Psoas muscle (tissue), 8 donors: Measurements from ENCODE around the gene GNA15. TPM values are rescaled to one million over a fixed set of nuclear protein-coding genes. Genes with fewer than 3 reads are reported as not detected.

Experiments
- ATAC-seq, 4 donors: fragments of 200-7000 bp; cut with Tn5 transposase; one replicate each; pipeline ENCODE4 v1.9.1; 2020; ENCODE audit warnings: moderate library complexity in 3 of 4, mild to moderate bottlenecking in 2 of 4
- DNase-seq, 2 donors: peaks; one replicate each; pipeline ENCODE4 v3.0.0-alpha.2; 2020
- H3K27ac ChIP-seq: fragments of 200-600 bp; one replicate; pipeline ENCODE4 v1.8.0; 2022
- H3K27me3 ChIP-seq, 3 donors: fragments of 200-600 bp in 1 of 3; one replicate each; pipeline versions ENCODE4 v1.6.1 to v1.8.0; 2013 to 2022; ENCODE audit warnings: low read length in 2 of 3, mild to moderate bottlenecking in 2 of 3, moderate library complexity in 1 of 3; ENCODE audit not compliant: insufficient read depth in 3 of 3
- H3K36me3 ChIP-seq, 2 donors: fragments of 200-600 bp in 1 of 2; one replicate each; pipeline versions ENCODE4 v1.6.1 to v1.8.0; 2013 to 2022; ENCODE audit warnings: low read depth in 1 of 2, mild to moderate bottlenecking in 1 of 2, moderate library complexity in 1 of 2; ENCODE audit not compliant: insufficient read depth in 1 of 2
- H3K4me1 ChIP-seq: fragments of 200-600 bp; one replicate; pipeline ENCODE4 v1.8.0; 2022
- H3K4me3 ChIP-seq: fragments of 200-600 bp; one replicate; pipeline ENCODE4 v1.8.0; 2022; ENCODE audit warnings: mild to moderate bottlenecking
- H3K9me3 ChIP-seq: fragments of 200-600 bp; one replicate; pipeline ENCODE4 v1.8.0; 2022
- WGBS, 3 donors: extraction: QIAGEN DNeasy Blood & Tissue Kit; methylation state at CpG; one replicate each; pipeline versions ENCODE4 v1.1.6 to v1.1.7; 2013; 5-methylcytosine and 5-hydroxymethylcytosine counted together
- intact Hi-C, 2 donors: fragments of 100-400 bp; cut with DNase I; formaldehyde crosslinking; loops; one replicate each; pipeline versions ENCODE4 v1.11.0 to v1.14.2; 2022
- polyA plus RNA-seq, 3 donors: library from polyadenylated mRNA; stranded (reverse); fragments of 200-250 nt; gene quantifications; one replicate each; pipeline ENCODE4 v1.2.3, GENCODE V29; 2013
- total RNA-seq, 4 donors: library from RNA; stranded (reverse); fragmentation: NEBNext Ultra II Directional in 2 of 4; extraction: Animal tissue kit (Norgen Biotek cat#: 25700) in 2 of 4; gene quantifications; one replicate each; pipeline versions ENCODE4 v1.2.1 to v1.2.4, GENCODE V29; 2021 to 2023
- TF ChIP-seq, protein P1 (sequence below): fragments of 200-600 bp; IDR thresholded peaks from one replicate; pipeline ENCODE4 v1.8.0; 2022; ENCODE audit warnings: antibody characterized with exemption
- donor health status: healthy with polysubstance abuse.
- donor health status: DM: no; HTN: no; CAD: no; lungs with moderate emphysema.
- donor health status: Bipolar disorder and iron deficiency.
- donor health status: healthy.
- donor health status: DM: yes; HTN: yes; CAD: no.
- donor health status: DM: no; HTN: no; CAD: no.
- donor health status: DM: no; HTN: no; CAD: no.
- donor health status: DM: yes; HTN: yes; CAD: no.

Gene GNA15
- total and polyA plus RNA-seq, 7 donors, result 0.18 to 1.9 (median 0.91) TPM

- DNase-seq (peak in 1 of 2 donors; percentile 49), ATAC-seq (no peak)
- Histone ChIP-seq H3K4me1 (no peaks in the 10 kb centered on the region), H3K9me3 (no peaks in the 10 kb centered on the region), H3K4me3 (no peak overlapping the region), H3K27me3 (no peaks in the 10 kb centered on the region), H3K27ac (no peak overlapping the region), H3K36me3 (peaks cover 0 to 52% of the 10 kb centered on the region in 2 donors)
- intact Hi-C loops, result loop anchor here in 1 of 2 donors (10.0 kb wide), 1 partner anchor 45 kb away; no protein-coding TSS in a partner anchor
- TF ChIP-seq, protein P1, sequence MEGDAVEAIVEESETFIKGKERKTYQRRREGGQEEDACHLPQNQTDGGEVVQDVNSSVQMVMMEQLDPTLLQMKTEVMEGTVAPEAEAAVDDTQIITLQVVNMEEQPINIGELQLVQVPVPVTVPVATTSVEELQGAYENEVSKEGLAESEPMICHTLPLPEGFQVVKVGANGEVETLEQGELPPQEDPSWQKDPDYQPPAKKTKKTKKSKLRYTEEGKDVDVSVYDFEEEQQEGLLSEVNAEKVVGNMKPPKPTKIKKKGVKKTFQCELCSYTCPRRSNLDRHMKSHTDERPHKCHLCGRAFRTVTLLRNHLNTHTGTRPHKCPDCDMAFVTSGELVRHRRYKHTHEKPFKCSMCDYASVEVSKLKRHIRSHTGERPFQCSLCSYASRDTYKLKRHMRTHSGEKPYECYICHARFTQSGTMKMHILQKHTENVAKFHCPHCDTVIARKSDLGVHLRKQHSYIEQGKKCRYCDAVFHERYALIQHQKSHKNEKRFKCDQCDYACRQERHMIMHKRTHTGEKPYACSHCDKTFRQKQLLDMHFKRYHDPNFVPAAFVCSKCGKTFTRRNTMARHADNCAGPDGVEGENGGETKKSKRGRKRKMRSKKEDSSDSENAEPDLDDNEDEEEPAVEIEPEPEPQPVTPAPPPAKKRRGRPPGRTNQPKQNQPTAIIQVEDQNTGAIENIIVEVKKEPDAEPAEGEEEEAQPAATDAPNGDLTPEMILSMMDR, result no peak
- WGBS, 3 donors, result 71 to 80% (median 76%) methylated on average over 22 to 26 of the region's 26 CpGs
Observed at GRCh38 chr19:3119693-3120380, 16.0 kb upstream of the GNA15 start.

DNA sequence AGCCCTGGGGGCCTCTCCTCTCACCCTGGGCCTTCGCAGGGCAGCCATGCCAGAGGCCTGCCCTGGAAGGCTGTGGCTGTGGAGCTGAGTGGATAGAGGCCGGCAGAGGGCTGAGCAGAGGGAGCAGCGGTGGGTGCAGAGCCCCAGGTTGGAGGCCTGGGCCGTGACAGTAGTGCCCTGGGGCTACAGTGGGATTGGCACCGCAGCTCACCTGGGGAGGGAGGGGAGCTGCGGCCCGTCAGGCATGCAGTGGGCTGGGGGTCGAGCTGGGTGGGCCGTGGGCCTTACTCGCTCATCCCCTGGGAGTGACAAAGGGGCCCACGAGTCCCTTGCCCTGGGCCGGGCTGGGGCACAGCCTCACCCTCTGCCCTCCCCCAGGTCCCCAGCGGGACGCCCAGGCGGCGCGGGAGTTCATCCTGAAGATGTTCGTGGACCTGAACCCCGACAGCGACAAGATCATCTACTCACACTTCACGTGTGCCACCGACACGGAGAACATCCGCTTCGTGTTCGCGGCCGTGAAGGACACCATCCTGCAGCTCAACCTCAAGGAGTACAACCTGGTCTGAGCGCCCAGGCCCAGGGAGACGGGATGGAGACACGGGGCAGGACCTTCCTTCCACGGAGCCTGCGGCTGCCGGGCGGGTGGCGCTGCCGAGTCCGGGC, 15.1 kb upstream of the GNA15 start:
- Histone ChIP-seq H3K4me1 (no peaks in the 10 kb centered on the region), H3K36me3 (peaks cover 0 to 46% of the 10 kb centered on the region in 2 donors), H3K27me3 (no peaks in the 10 kb centered on the region), H3K4me3 (no peak overlapping the region), H3K27ac (no peak overlapping the region), H3K9me3 (no peaks in the 10 kb centered on the region)
- 91 to 92% (median 92%) methylated on average over 33 to 38 of the region's 38 CpGs for WGBS, 3 donors
- intact Hi-C loops, result loop anchor here in 1 of 2 donors (10.0 kb wide), 1 partner anchor 46 kb away; no protein-coding TSS in a partner anchor
- DNase-seq (peak; percentile 13 to 48), ATAC-seq (no peak)
- TF ChIP-seq, protein P1, result no peak

DNA sequence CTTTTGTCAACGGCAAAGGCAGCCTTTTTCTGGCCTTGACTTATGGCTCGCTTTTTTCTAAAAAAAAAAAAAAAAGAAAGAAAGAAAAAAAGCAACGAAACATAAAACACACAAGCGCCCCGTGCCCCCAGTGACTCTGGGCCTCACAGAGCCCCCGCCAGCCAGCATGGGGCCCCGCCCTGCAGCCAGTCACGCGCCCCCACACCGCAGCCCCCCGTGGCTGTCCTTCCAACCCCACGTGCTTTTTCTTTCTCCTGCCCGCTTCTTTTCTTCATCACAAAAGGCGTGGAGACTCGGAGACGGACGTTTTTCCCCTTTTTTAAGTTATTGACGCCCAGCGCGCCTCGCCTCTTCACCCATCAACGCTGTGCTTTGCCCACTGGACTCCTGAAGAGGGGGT, 14.4 kb upstream of the GNA15 start:
- peak in 1 of 2 donors; percentile 26 for DNase-seq
- Histone ChIP-seq H3K36me3 (peaks cover 0 to 46% of the 10 kb centered on the region in 2 donors), H3K27me3 (no peaks in the 10 kb centered on the region), H3K4me1 (no peaks in the 10 kb centered on the region), H3K4me3 (no peak overlapping the region), H3K9me3 (no peaks in the 10 kb centered on the region), H3K27ac (no peak overlapping the region)
- TF ChIP-seq, protein P1, result no peak
- ATAC-seq, result no peak
- WGBS, 3 donors, result 88 to 89% (median 89%) methylated on average over 22 of the region's 22 CpGs
- intact Hi-C loops, result loop anchor here in 1 of 2 donors (10.0 kb wide), 1 partner anchor 47 kb away; no protein-coding TSS in a partner anchor

DNA sequence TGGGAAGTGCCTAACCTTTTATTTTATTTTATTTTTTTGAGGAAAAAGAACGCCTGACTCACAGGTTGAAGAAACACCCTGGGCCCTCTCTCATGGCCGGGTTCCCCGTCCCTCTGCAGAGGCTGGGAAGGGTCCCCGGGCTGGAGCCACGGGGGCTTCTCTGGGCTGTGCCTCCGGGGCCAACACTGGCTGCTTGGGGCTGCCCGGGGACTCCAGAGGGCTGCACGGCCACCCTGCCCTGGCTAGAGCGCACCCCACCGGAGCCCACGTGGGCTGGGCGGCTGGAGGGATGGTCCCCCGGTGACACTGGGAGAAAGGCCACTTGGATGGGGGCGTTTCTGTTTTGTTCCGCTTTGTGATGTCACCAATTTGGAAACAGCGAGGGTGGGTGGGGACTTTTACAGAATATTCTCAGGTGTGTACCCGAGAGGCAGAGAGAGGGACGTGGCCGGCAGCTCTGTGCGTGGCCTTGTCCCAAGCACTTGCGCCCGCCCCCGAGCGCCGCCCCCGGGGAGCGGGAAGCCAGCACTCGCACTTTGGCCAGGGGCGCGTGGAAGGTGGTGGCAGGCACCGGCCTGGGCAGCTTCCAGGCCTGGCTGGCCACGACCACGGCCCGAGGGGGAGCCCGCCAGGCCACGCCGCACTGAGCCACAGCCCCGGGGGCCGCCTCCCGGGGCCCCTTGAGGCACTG, 13.9 kb upstream of the GNA15 start:
- no peak overlapping the region for H3K27ac ChIP-seq
- intact Hi-C loops, result loop anchor here in 1 of 2 donors (10.0 kb wide), 1 partner anchor 47 kb away; no protein-coding TSS in a partner anchor
- TF ChIP-seq, protein P1, result no peak
- no peak overlapping the region for H3K4me3 ChIP-seq
- H3K36me3 ChIP-seq, result peaks cover 0 to 46% of the 10 kb centered on the region in 2 donors
- ATAC-seq (no peak), DNase-seq (peak; percentile 12 to 46)
- 85 to 87% (median 87%) methylated on average over 20 to 40 of the region's 40 CpGs for WGBS, 3 donors
- no peaks in the 10 kb centered on the region for H3K4me1 ChIP-seq
- H3K27me3 ChIP-seq, result no peaks in the 10 kb centered on the region
- no peaks in the 10 kb centered on the region for H3K9me3 ChIP-seq
